K562 (cell line): ENCODE results near the gene PLCL1. TPM values are rescaled to one million over a fixed set of nuclear protein-coding genes. Genes with fewer than 3 reads are reported as not detected.

ENCODE experiments used
- ATAC-seq: fragments of 200-7000 bp; cut with Tn5 transposase; 3 replicates; pipeline ENCODE4 v1.9.1; 2020; ENCODE audit warnings: moderate library complexity
- BruUV-seq: library from RNA; stranded (reverse); fragments of 400-500 nt; replicated peaks from 2 replicates; lab custom pipeline; 2021; lab: Mats Ljungman, UMichigan
- CTCF ChIA-PET: fragments of 300-600 bp; formaldehyde crosslinking; extraction: SDS; loops from one replicate; lab custom pipeline; 2021; ENCODE audit warnings: low intra/inter-chr PET ratio; lab: Yijun Ruan, JAX
- POLR2A ChIA-PET: fragments of 300-600, 350-650 bp; sonication (Branson Sonifier 250); formaldehyde crosslinking; extraction: SDS; loops from one replicate; lab custom pipeline; 2021; ENCODE audit warnings: antibody characterized with exemption, inconsistent platforms; lab: Yijun Ruan, JAX
- DNase-seq, 4 experiments: peaks; one replicate each; pipeline versions ENCODE4 v3.0.0 to v3.0.0-alpha.2; 2011 to 2018; ENCODE audit warnings: low spot score in 3 of 4, mixed read lengths in 3 of 4; ENCODE audit errors: extremely low read depth in 1 of 4
- FAIRE-seq: peaks from 2 replicates; lab custom pipeline; 2011; peaks lifted over from hg19 to GRCh38; lab: Jason Lieb, UNC
- H2AFZ ChIP-seq: 2 replicates; pipeline ENCODE4 v1.6.0; 2011; ENCODE audit warnings: low read depth, low read length, control low read depth, inconsistent platforms
- H3K27ac ChIP-seq: fragments of 200-600 bp; 3 replicates; pipeline ENCODE4 v1.8.0; 2011; ENCODE audit warnings: low read depth, mild to moderate bottlenecking, control low read depth, inconsistent platforms, low read length, moderate library complexity, mixed read lengths; ENCODE audit errors: extremely low read depth
- H3K27me3 ChIP-seq, 2 experiments: fragments of 300-600 bp in 1 of 2; 2 replicates in 1 of 2; 3 replicates in 1 of 2; pipeline versions ENCODE4 v1.6.0 to v1.8.0; 2011; ENCODE audit warnings: inconsistent platforms in 2 of 2, low read length in 2 of 2, mild to moderate bottlenecking in 1 of 2, mixed read lengths in 1 of 2, moderate library complexity in 1 of 2; ENCODE audit not compliant: control insufficient read depth in 2 of 2, insufficient read depth in 2 of 2
- H3K36me3 ChIP-seq: fragments of 300-600 bp; 3 replicates; pipeline ENCODE4 v1.8.0; 2011; ENCODE audit warnings: mild to moderate bottlenecking, low read length, inconsistent platforms; ENCODE audit not compliant: control insufficient read depth, insufficient read depth
- H3K4me1 ChIP-seq, 2 experiments: fragments of 200-600 bp in 1 of 2; replicated peaks in 1 of 2; 2 replicates in 1 of 2; 3 replicates in 1 of 2; pipeline versions ENCODE4 v1.5.1 to v1.8.0; 2011; ENCODE audit warnings: inconsistent platforms in 2 of 2, low read length in 2 of 2, mild to moderate bottlenecking in 1 of 2, mixed read lengths in 1 of 2, moderate library complexity in 1 of 2; ENCODE audit not compliant: control insufficient read depth in 2 of 2, insufficient read depth in 2 of 2
- H3K4me2 ChIP-seq: 2 replicates; pipeline ENCODE4 v1.6.1; 2011; ENCODE audit warnings: low read length, control low read depth, inconsistent platforms, mixed read lengths; ENCODE audit not compliant: insufficient read depth
- H3K4me3 ChIP-seq: fragments of 200-600 bp; sonication (generic), shearing (Covaris generic); 2 replicates; pipeline ENCODE4 v1.5.1; 2016; ENCODE audit warnings: control low read depth, inconsistent platforms
- H3K79me2 ChIP-seq: fragments of 200-600 bp; 3 replicates; pipeline ENCODE4 v1.8.0; 2011; ENCODE audit warnings: low read length, inconsistent platforms; ENCODE audit not compliant: control insufficient read depth, insufficient read depth
- H3K9ac ChIP-seq, 2 experiments: 2 replicates each; pipeline versions ENCODE4 v1.6.0 to v1.6.1; 2011; ENCODE audit warnings: low read depth in 2 of 2, low read length in 2 of 2, control low read depth in 1 of 2, inconsistent platforms in 1 of 2, mild to moderate bottlenecking in 1 of 2, mixed read lengths in 1 of 2; ENCODE audit not compliant: insufficient read depth in 1 of 2
- H3K9me1 ChIP-seq: one replicate; pipeline ENCODE4 v1.6.0; 2011; ENCODE audit warnings: inconsistent platforms, mild to moderate bottlenecking, low read length, moderate library complexity; ENCODE audit not compliant: control insufficient read depth, insufficient read depth
- H3K9me3 ChIP-seq: replicated peaks from 2 replicates; pipeline ENCODE4 v1.5.1; 2011; ENCODE audit warnings: low read depth, low read length, inconsistent platforms; ENCODE audit not compliant: control insufficient read depth, insufficient read depth
- H4K20me1 ChIP-seq: replicated peaks from 2 replicates; pipeline ENCODE4 v1.6.1; 2011; ENCODE audit warnings: low read length, inconsistent platforms, mixed read lengths; ENCODE audit not compliant: control insufficient read depth, insufficient read depth
- PCBP1 ChIP-seq: fragments of 200-400 bp; formaldehyde crosslinking; IDR thresholded peaks from 2 replicates; pipeline ENCODE4 v1.6.1; 2018; ENCODE audit warnings: mild to moderate bottlenecking, low read depth, low read length; ENCODE audit not compliant: poor library complexity, severe bottlenecking
- SMAD4 ChIP-seq: fragments of 250-450 bp; sonication (Bioruptor Pico); conservative IDR thresholded peaks from 2 replicates; pipeline ENCODE4 v1.8.0; 2021; ENCODE audit warnings: inconsistent platforms, mild to moderate bottlenecking, moderate library complexity
- SRSF7 ChIP-seq: fragments of 200-400 bp; formaldehyde crosslinking; optimal IDR thresholded peaks from 2 replicates; pipeline ENCODE3; 2017; ENCODE audit warnings: mild to moderate bottlenecking, low read depth, low read length
- U2AF2 ChIP-seq: fragments of 200-400 bp; formaldehyde crosslinking; optimal IDR thresholded peaks from 2 replicates; pipeline ENCODE3; 2017; ENCODE audit warnings: low read depth, mild to moderate bottlenecking, low read length
- ZBTB11 ChIP-seq, 3 experiments: fragments of 200-800 bp in 1 of 3; fragments of 250-450 bp in 1 of 3; fragments of 450-650 bp in 1 of 3; sonication (Bioruptor Pico) in 1 of 3; sonication (Bioruptor generic) in 1 of 3; formaldehyde crosslinking in 1 of 3; IDR thresholded peaks; 2 replicates each; pipeline versions ENCODE4 v1.6.1 to v1.8.0; 2016 to 2022; ENCODE audit warnings: mild to moderate bottlenecking in 2 of 3, missing genetic modification characterization in 2 of 3, missing compliant biosample characterization in 1 of 3, moderate library complexity in 1 of 3
- WGBS: fragments of 100-300 bp; shearing (Covaris generic); methylation state at CpG from one replicate; pipeline ENCODE4 v1.1.6; 2016; ENCODE audit warnings: low coverage, mixed read lengths; ENCODE audit not compliant: insufficient coverage; ENCODE audit errors: missing lambda C conversion rate; 5-methylcytosine and 5-hydroxymethylcytosine counted together
- in situ Hi-C: fragments of 300-500 bp; cut with MboI; formaldehyde crosslinking; loops from 4 replicates; pipeline ENCODE4 v1.15.0; 2018; ENCODE audit warnings: inconsistent platforms, mixed read lengths
- intact Hi-C: fragments of 100-400 bp; cut with micrococcal nuclease; formaldehyde crosslinking; loops from 2 replicates; pipeline ENCODE4 v1.14.2; 2022
- polyA plus RNA-seq, 8 experiments: library from polyadenylated mRNA; depleted of rRNA in 4 of 8; stranded (reverse) in 5 of 8; unstranded in 3 of 8; fragments of >200 nt; fragmentation: Nextera tagmentation in 2 of 8; fragmentation: Illumina TruSeq in 1 of 8; extraction: Ambion mirVana in 2 of 8; extraction: Trizol in 1 of 8; gene quantifications; 2 replicates each; pipeline versions ENCODE4 v1.2.1 to v1.2.3, GENCODE V29; 2011 to 2014; ENCODE audit warnings: inconsistent platforms in 1 of 8, missing spikeins in 1 of 8
- total RNA-seq, 7 experiments: library from RNA; depleted of rRNA in 6 of 7; stranded (reverse); fragments of >200 nt in 6 of 7; fragmentation: Illumina TruSeq in 2 of 7; extraction: Trizol in 2 of 7; gene quantifications; 2 replicates each; pipeline versions ENCODE4 v1.2.1 to v1.2.3, GENCODE V29; 2011 to 2021; ENCODE audit warnings: low replicate concordance in 1 of 7
- TF ChIP-seq, protein P1 (sequence below), 2 experiments: fragments of 450-650 bp; IDR thresholded peaks; 2 replicates each; pipeline ENCODE4 v1.6.1; 2016; ENCODE audit warnings: mild to moderate bottlenecking in 2 of 2, borderline replicate concordance in 1 of 2, low read depth in 1 of 2, moderate library complexity in 1 of 2
- TF ChIP-seq, protein P2 (sequence below): fragments of 450-650 bp; formaldehyde crosslinking; IDR thresholded peaks from 2 replicates; pipeline ENCODE4 v1.4.0; 2020; ENCODE audit warnings: mild to moderate bottlenecking, mixed read lengths

The PLCL1 gene
- total and polyA plus RNA-seq, 9 of the 15 experiments (the other 6 are each of a cell fraction or from before 2014, with no cell fraction given) = 2.0 to 17.7 (median 8.6) TPM

DNA sequence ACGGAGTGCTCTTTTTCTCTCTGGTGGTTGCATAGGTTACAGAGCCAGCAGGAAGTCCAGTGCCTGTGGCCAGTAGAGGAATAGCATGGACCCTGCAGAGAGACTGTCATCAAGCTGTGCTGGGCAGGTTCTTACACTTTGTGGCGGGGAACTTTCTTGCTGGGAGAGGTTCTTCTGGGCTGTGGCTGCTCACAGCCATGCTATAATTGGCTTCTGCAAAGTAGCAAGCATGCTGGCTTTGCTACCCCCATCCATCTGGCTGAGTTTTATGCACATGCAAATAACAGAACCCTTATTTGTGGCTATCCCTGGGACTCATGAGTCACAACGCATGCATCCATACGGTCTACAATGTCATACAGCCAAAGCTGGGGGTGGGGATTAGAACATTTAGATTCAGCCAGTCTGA, 68.9 kb downstream of the PLCL1 start:
- Histone ChIP-seq H3K27me3 (no peaks in the 10 kb centered on the region), H3K9ac (peak overlapping the region in 1 of 2 experiments; percentile 5; a peak in 1 of 4 replicates), H3K9me3 (no peaks in the 10 kb centered on the region), H2AFZ (peak overlapping the region; percentile 38; the same call in 1 of the 2 replicates), H3K4me2 (peak overlapping the region; percentile 31; the same call in 1 of the 2 replicates), H3K4me1 (peaks cover 7 to 35% of the 10 kb centered on the region in 2 experiments; a peak in 4 of 5 replicates), H3K9me1 (no peaks in the 10 kb centered on the region), H3K27ac (peak overlapping the region; percentile 29; the same call in 1 of the 3 replicates), H3K79me2 (peaks cover 70% of the 10 kb centered on the region), H3K4me3 (no peak overlapping the region), H4K20me1 (no peaks in the 10 kb centered on the region), H3K36me3 (no peaks in the 10 kb centered on the region)
- FAIRE-seq (no peak), ATAC-seq (peak; percentile 88), DNase-seq (peak in 1 of 4 experiments; percentile 62)
- in situ Hi-C loops (no loop called here), intact Hi-C loops (no loop called here)
- 7% methylated on average over 4 of the region's 4 CpGs for WGBS
- ChIA-PET POLR2A (interaction anchor here (0.7 kb wide), 1 partner anchor 26 kb away, joined by 3 read pairs; no protein-coding TSS in a partner anchor), CTCF (no interaction called here)
- no TSS peak for BruUV-seq
- no peak for TF ChIP-seq ZBTB11 (CRISPR knock-in tag; IDR thresholded peaks at IDR 0.05)
- no peak for TF ChIP-seq SRSF7
- no peak for TF ChIP-seq SMAD4 (CRISPR knock-in tag)
- TF ChIP-seq, protein P1, sequence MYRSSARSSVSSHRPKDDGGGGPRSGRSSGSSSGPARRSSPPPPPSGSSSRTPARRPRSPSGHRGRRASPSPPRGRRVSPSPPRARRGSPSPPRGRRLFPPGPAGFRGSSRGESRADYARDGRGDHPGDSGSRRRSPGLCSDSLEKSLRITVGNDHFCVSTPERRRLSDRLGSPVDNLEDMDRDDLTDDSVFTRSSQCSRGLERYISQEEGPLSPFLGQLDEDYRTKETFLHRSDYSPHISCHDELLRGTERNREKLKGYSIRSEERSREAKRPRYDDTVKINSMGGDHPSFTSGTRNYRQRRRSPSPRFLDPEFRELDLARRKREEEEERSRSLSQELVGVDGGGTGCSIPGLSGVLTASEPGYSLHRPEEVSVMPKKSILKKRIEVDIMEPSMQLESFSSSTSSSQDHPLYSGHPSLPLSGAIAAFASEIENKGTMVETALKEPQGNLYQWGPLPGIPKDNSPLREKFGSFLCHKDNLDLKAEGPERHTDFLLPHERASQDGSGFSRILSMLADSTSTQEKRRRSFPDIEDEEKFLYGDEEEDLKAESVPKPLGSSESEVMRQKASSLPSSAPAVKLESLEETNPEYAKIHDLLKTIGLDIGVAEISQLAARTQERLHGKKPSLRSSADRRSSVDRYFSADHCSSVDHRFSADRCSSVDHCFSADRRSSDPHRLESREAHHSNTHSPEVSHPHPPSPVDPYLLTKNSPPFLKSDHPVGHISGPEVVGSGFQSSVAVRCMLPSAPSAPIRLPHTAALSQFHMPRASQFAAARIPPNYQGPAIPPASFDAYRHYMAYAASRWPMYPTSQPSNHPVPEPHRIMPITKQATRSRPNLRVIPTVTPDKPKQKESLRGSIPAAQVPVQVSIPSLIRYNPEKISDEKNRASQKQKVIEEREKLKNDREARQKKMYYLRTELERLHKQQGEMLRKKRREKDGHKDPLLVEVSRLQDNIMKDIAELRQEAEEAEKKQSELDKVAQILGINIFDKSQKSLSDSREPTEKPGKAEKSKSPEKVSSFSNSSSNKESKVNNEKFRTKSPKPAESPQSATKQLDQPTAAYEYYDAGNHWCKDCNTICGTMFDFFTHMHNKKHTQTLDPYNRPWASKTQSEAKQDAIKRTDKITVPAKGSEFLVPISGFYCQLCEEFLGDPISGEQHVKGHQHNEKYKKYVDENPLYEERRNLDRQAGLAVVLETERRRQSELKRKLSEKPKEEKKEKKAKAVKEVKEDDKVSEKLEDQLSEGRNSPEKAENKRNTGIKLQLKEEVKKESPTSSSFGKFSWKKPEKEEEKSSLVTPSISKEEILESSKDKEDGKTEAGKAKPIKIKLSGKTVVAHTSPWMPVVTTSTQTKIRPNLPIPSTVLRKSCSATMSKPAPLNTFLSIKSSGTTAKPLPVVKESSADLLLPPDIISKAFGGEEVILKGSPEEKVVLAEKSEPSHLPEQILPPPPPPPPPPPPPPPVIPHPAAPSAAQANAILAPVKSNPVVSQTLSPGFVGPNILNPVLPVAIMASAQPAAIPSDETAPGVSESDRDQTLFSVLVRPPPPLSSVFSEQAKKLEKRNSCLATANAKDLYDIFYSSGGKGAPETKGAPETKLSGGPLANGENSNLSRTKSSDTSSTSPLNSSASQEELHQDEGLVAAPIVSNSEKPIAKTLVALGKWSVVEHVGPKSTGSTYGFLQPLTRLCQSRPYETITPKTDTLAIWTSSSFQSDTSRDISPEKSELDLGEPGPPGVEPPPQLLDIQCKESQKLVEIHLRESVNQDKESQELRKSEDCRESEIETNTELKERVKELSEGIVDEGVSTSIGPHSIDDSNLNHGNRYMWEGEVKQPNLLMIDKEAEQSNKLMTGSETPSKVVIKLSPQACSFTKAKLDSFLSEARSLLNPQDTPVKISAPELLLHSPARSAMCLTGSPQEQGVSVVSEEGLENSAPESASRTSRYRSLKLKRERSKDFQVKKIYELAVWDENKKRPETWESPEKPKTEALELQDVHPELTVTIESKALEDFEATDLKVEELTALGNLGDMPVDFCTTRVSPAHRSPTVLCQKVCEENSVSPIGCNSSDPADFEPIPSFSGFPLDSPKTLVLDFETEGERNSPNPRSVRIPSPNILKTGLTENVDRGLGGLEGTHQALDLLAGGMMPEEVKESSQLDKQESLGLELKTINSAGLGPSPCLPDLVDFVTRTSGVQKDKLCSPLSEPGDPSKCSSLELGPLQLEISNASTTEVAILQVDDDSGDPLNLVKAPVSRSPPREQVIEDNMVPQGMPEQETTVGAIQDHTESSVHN (IDR thresholded peaks at IDR 0.05; ENCODE audit: borderline replicate concordance in 1 of 2, low read depth in 1 of 2) = no peak
- no peak for TF ChIP-seq U2AF2
- TF ChIP-seq PCBP1 = no peak
- TF ChIP-seq, protein P2, sequence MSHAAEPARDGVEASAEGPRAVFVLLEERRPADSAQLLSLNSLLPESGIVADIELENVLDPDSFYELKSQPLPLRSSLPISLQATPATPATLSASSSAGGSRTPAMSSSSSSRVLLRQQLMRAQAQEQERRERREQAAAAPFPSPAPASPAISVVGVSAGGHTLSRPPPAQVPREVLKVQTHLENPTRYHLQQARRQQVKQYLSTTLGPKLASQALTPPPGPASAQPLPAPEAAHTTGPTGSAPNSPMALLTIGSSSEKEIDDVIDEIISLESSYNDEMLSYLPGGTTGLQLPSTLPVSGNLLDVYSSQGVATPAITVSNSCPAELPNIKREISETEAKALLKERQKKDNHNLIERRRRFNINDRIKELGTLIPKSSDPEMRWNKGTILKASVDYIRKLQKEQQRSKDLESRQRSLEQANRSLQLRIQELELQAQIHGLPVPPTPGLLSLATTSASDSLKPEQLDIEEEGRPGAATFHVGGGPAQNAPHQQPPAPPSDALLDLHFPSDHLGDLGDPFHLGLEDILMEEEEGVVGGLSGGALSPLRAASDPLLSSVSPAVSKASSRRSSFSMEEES (CRISPR knock-in tag) = no peak
